GM18907 (cell line): ENCODE results near the gene DLG2.
"Not testable (repeated sequence)": the region's sequence is repeated elsewhere in the genome, so short reads cannot be mapped to it uniquely, and the experiment has no call there.

Experiments used
- ATAC-seq: cut with Tn5 transposase; IDR thresholded peaks from one replicate; pipeline ENCODE4 v1.9.1; 2021; ENCODE audit warnings: mild to moderate bottlenecking, moderate library complexity; ENCODE audit not compliant: unreplicated experiment

DLG2 gene

DNA sequence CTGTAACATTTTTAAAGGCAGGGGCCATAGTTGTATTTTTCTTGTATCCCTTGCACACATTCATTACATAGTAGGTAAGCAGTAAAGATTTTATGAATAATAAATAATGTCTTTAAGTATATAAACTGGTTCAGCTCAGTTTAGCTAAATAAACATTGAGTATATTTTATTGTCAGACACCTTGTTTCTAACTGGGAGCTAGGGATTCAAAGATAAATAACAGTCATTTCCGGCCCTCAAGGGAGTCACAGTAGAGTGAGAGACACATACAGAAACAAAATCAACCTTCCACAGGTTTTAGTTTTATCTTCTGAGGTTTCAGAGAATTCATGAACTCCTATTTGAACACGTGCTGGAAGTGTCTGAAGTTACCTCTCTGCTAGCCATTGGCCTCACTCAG is 760.2 kb downstream of the DLG2 start:
- no peak for ATAC-seq

DNA sequence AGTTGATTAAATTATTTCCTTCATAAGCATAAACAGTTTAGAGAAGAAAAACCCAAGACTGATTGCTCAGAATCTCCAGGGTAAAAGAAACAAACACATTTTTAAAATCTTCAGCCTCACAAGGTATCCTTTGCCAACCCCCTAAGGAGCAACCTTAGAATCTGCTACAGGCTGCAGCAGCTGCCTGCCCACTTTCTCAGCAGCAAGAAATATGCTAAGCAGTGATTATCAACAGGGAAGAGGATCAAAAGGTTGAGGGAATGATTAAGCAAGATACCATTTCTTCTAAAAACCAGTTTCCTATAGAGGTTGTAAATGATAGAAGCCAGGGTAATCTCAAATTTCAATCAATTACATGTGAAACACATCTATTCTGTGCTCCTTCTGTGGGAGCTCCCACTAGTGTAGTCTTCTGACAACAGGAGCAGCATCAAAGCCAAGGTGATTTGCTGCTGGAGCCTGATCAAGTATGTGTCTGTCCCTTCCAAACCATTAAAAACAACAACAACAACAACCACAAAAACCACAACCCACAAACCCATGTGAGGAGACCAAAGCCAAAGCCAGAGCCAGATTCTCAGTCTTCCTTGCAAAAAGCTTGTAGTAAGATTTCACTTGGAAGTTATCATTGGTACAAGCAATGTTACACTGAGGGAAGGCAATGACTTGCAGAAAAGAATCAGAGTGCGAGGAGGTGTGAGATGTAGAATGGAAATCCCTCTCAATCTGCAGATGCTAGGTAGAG is 761.2 kb downstream of the DLG2 start:
- no peak for ATAC-seq

DNA sequence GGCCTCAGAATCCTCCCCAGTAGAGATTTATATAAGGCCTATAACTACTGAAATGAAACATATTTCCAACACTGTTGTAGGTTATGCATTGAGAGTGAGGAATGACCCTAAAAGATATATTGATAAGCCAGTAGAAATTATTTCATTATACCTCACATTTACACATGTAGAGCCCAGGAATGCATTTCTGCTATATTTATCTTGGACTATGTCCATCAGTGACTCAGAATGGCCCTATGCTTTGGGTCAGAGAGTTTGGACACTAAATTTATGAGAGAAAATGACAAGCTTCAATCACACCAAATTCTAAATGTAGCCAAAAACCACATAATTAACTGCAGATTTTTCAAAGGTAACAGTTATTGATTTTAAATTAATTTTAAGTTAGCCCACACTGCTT is 761.9 kb downstream of the DLG2 start:
- ATAC-seq, result no peak

DNA sequence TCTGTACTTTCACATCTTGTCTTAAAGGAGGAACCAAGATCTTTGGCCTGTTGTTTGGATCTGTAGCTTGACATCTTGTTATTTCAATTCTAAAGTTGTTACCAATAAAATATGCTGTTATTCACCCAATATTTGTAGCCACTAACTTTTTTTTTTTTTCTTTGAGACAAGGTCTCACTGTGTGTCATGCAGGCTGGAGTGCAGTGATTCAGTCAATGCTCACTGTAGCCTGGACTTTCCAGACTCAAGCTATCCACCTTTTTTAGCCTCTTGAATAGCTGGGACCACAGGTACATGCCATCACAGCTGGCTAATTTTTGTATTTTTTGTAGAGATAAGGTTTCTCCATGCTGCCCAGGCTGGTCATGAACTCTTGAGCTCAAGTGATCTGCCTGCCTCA is 769.4 kb downstream of the DLG2 start:
- ATAC-seq, result no peak

DNA sequence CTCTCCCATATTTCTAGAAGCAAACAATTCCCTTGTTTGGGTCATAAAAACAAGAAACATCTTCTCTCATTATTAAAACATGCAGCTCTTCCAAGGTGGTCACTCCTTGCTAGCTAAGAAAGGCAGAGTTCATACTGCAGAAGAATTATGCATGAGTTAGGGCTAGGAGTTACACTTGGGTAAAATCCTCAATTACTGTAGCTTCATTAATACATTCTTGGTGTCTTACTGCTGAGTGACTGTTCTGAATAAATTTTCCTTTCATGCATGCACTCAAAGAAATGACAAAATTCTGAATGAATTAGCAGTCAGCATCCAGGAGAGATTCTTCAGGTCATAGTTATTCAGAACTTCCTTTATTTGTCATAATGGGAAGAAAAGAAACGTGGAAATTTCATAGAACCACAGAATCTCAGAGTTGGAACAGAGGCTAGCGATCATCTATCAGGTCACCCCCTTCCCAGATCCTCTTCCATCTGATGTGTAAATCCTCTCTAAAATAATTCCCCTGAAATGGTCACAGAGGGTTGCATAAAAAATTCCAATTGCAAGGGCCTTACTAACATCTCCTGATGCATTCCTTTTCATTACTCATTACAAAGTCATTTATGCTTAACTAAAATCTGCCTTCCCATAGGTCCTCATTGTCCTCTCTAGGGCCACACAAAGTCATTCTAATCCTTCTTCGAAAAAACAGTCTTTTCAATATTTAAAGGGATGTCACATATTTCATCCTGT is 771.5 kb downstream of the DLG2 start:
- ATAC-seq, result no peak

DNA sequence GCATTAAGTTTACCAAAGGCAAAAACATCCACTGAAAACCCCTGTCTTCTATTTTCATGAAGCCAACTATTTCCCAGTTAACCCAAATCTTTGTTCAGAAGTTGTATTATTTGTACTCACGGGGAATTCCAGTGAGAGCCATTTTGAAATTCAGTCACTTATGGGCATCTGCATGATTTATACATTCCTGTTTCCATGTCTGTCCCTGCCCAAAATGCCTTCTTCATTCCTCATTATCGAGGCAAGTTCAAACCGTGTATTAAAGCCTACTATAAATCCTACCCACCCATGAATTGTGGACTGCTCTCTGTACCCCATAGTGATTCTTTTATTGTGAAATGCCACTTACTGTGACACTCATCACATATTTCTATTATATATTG is 772.7 kb downstream of the DLG2 start:
- ATAC-seq, result no peak

DNA sequence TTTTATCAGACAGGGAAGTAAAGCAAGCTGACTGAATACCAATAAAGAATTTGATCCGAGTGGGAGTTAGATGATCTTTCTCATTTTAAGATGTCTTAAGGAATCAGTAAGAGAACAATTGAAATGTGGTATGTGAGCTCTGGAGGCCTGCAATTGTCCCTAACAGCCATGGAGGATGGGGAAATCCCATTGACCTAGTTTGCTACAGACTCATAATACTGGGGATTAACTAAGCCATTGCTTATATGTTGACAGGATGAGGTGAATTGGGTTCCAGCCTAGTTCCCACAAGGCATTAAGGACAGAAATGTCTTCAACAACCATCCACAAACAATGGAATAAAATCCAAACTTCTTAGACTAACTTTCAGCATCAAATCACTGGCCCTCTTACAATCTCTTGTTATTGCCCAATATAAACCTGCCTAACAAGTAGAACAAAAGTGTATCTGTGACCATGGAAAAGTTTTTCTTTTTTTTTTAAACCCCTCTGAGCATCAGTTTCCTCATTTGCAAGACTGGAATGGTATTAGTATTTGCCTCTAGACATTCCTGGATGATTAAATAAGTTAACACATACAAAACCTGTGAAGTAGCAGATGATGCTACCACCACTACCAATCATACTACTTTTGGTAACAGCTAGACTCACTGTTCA is 773.2 kb downstream of the DLG2 start:
- ATAC-seq, result no peak

DNA sequence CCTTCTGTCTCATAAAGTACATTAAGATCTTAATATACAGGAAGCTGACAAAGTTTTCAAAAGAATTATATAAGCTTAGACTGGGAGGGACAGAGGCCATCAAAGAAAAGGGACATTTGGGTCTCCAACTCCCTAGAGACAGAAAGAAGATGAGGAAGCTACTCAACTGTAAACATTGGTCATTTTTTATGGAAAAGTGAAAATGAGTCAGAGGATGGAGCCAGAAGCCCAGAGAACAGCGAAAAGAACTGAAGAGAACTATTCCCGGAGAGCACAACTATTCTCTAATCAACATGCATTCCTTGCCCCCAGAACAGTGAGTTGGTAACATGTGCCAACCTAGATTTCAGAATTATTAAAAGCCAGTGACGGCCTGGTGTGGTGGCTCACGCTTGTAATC is 779.3 kb downstream of the DLG2 start:
- no peak for ATAC-seq

DNA sequence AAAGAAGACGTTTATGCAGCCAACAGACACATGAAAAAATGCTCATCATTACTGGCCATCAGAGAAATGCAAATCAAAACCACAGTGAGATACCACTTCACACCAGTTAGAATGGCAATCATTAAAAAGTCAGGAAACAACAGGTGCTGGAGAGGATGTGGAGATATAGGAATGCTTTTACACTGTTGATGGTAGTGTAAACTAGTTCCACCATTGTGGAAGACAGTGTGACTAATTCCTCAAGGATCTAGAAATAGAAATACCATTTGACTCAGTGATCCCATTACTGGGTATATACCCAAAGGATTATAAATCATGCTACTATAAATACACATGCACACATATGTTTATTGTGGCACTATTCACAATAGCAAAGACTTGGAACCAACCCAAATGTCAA is 786.9 kb downstream of the DLG2 start:
- ATAC-seq, result not testable (repeated sequence)

DNA sequence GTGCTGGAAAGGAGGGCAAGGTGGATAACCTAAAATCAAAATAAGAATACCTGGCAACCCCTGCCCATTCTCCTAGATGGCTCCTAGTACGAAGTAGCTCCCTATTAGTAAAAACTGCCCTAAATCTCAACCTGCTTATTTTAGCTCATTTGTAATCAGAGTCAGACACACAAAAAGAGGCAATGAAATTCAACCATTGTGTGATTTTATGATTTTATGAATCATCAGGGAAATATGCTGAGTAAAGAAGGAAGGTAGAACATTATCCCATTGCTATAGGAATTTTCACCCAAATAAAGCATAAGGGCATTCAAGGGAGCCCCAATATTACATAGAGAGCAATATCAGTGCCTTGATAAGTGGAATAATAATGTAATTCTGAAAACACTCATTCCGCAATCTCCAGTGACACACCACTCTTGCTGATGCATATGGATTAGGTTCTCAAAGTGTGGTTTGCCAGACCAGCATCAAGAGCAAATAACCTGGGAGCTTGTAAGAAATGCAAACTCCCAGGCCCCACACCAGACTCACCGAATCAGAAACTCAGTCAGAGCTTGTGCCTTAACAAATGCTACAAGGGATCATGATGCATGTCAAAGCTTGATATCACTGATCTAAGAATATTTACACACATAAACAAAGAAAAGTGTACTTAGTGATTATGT is 789.6 kb downstream of the DLG2 start:
- ATAC-seq, result no peak

DNA sequence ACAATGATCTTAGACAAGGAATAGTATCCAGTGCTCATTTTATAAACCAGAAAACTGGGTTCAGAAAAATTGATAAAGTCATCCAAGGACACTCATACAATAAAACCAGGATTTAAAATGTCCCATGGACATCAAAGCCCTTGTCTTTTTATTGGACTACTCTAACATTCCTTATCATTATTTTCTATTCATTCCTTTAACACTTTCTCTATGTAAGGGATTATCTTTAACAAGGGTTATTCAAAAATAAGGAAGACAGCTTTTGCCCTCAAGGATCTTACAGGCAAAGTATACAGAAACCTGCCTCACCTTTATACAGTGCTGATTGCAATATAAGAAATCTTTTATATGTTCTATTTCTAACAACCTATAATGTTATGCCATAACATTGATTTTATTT is 790.8 kb downstream of the DLG2 start:
- no peak for ATAC-seq

DNA sequence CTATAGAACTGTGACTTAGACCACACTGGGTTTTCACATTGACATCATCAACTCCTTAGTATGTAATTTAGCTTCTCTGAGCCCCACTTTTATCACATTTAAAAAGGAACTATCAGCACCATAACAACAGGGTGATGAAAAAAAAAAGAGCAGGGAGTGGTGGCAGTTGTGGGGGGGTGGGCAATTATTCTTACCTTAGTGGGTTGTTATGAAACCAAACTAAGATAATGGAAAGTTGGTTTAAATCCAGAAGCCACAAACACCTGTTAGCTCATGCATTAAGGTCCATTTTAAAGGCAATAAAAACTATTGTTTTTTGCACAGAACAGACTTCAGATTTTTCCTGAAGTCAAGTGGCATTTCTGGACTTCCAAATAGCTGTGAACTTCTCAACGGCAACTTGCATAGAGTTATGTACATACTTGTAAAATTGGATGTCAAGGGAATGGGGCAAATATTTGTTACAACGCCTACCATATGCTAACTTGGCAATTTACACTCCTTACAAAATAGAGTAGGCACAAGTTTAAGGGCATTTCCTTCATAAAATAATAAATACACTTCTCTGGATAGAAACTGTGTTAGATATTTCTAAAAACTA is 793.6 kb downstream of the DLG2 start:
- no peak for ATAC-seq

DNA sequence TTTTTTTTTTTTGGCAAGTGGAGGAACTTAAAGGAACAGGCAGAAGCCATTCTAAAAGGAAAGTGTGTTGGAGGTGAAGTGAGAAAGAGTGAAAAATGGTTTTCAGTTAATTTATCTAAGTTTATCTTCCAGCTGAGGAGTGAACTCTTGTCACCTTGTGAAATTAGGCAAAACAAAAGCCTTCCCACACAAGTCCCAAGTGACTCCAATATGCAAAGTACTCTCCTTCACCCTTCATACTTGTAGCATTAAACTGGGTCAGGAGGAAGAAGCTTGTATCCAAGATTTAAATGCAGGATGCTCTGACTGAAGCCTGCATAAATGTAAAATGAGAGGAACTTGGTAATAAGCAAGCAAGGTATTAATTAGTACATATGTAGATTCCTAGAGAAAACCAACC is 796.8 kb downstream of the DLG2 start:
- no peak for ATAC-seq

DNA sequence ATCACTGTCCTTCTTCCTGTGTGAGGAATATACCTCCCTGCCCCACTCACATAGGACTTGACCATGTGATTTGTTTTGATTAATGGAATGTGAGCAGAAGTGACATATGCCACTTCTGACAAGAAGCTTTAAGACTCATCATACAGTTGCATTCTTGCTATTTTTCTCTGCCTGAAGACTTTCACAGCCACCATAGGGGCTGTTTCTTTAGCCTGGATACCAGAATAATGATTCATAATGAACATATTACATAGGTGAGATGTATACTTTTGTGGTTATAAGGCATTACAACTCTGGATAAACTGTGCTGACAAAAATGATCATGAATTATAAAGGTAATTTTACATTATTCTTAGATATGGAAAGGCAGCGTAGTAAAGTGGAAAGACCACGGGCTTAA is 798.0 kb downstream of the DLG2 start:
- no peak for ATAC-seq

DNA sequence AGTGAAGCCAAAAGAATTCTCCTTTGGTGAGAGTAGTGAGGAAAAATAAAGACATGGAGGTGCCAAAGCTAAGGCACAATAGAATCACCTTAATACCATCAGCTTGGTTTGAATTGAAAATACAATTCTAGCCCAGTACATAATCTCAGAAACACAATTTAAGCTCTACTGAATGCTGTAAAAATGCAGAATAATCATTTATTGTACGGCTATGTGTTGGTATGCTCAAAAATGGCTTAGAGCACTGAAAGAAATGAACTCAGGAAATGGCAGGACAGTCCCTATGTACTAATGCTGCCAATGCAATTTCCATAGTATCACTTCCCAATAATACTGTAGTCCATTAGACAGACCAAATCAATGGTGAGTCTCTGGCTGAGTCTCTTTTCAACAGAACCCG is 798.5 kb downstream of the DLG2 start:
- no peak for ATAC-seq

DNA sequence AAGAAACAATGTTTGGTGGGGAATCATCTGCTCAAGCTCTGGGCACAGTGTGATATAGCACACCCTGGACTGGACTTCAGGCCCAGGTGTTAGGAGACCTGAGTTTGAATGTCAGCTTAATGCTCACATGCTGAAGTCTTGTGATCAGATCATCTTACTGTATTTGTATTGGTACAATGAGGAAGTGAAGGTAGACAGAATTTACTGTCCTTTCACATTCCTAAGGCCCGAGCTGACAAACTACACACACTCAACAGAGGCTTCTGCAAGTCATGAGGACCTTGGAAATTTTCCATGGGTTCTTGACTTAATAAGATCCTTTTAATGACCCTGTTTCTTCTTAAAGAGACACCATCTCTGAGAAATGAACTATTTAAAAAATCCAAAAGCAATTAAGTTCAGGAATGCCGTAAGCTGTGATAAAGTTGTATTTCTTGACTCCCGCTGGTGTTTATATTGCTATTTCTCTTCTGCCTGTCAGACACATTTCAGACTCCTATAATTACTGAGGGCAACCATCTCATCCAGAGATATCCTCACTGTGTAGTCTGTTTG is 802.0 kb downstream of the DLG2 start:
- no peak for ATAC-seq

DNA sequence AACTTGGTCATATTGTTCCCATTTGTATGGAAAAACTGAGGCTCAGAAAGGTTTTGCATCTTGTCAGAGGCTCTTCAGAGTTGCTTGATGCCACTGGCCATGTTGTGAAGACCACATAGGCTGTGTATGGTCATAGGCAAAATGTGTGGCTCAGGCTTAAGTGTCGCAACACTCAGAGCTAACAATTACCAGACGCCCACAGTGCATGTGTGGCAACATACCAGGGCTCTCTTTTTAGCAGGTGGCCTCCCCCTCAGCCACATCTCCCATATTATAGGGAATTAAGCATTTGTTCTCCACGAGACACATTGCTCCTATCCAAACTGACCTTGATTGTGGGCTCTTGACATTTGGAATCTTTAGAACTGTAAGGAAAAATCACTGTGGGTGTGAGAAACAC is 802.5 kb downstream of the DLG2 start:
- no peak for ATAC-seq

DNA sequence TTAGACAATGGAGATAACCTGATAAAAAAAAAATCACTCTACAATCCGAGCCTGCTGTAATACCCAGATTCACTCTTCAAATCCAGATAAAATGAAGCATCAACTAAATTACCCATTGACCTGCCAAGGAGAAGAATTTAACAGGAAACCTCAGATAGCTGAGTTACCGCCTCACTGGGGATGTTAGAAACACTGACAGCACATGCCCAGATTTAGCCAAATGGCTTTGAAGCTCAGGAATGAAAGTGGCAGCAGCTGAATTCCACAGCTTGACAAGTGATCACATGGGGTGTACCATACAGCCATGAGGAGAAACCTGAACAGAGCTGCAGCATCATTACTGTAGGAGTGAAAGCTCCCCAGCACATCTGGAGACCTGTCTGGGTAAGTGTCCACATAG is 807.6 kb downstream of the DLG2 start:
- no peak for ATAC-seq

DNA sequence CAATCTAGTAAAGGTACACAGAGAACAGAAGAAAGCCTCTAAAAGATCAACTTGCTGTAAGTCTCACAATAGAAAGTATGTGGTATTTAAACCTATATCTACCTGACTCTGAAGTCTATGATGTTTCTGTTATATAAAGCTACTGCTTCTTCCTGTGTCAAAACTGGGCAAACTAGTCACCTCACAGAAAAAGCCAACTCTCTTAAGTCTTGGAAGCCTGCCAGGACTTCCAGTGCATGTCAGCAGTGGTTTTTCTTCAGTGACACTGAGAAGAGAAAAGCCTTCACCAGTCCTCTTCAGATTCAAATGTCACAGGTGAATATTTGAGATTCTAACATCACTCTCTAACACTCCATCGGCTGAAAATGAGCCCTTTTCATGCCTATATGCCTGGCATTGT is 808.0 kb downstream of the DLG2 start:
- no peak for ATAC-seq

DNA sequence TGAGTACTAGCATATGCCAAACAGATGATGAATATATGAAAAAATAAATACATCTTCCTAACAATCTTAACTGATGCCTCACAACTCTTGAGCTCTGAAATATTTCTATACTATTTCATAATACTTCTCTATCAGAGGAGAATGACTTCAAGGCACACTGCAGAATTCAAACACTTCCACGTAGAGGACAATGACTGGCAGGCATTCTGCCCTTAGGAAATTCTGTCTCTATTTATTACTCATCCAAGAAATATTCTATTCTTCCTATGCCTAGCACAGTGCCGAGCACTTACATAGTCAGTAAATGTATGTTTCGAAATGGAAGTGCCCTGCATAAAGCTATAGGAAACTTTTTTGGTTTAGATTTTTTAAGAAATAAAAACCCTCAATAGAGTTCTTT is 809.1 kb downstream of the DLG2 start:
- no peak for ATAC-seq

DNA sequence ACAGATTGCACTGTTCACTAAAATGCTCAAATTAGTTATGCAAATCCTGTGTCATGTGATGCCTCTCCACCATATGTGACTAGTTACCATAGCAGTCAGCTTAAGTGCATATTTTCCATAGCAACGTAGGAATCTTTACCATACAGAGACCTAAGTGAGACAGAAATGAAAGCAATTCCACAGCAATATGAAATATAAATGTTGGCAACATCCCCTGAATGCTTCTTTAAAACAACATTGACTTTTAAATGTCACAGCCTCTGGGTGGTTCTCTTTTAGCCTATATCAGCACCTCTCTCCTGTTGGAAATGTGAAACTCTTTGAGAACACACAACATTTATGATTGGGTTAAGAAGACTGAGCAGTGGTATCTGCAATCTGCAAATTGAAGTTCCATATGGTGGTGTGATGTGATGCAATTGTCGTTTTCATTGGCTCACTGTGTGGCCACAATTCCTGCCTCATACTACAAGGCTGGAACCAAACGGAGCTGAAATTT is 814.6 kb downstream of the DLG2 start:
- no peak for ATAC-seq
